Skeletal muscle tissue (tissue), 4 donors: Measurements from ENCODE around the gene WNT11. TPM values are rescaled to one million over a fixed set of nuclear protein-coding genes. Genes with fewer than 3 reads are reported as not detected.

Experiments used
- H3K27ac ChIP-seq: one replicate; pipeline ENCODE4 v1.7.0; 2013; ENCODE audit warnings: mild to moderate bottlenecking, low read depth, low read length, inconsistent platforms
- H3K27me3 ChIP-seq, 3 donors: one replicate each; pipeline ENCODE4 v1.7.0; 2013; ENCODE audit warnings: low read length in 3 of 3; ENCODE audit not compliant: control insufficient read depth in 3 of 3, insufficient read depth in 3 of 3
- H3K36me3 ChIP-seq, 3 donors: one replicate each; pipeline ENCODE4 v1.7.0; 2013; ENCODE audit warnings: low read length in 3 of 3; ENCODE audit not compliant: control insufficient read depth in 3 of 3, insufficient read depth in 3 of 3
- H3K4me1 ChIP-seq, 3 donors: one replicate each; pipeline ENCODE4 v1.7.0; 2013; ENCODE audit warnings: low read length in 3 of 3, mild to moderate bottlenecking in 3 of 3; ENCODE audit not compliant: control insufficient read depth in 3 of 3, insufficient read depth in 3 of 3
- H3K4me3 ChIP-seq, 3 donors: one replicate each; pipeline ENCODE4 v1.7.0; 2013; ENCODE audit warnings: low read length in 3 of 3
- H3K9ac ChIP-seq, 3 donors: one replicate each; pipeline ENCODE4 v1.7.0; 2013; ENCODE audit warnings: low read length in 3 of 3, mild to moderate bottlenecking in 3 of 3, moderate library complexity in 2 of 3, low read depth in 1 of 3
- H3K9me3 ChIP-seq, 3 donors: one replicate each; pipeline ENCODE4 v1.7.0; 2013; ENCODE audit warnings: low read length in 3 of 3; ENCODE audit not compliant: control insufficient read depth in 3 of 3
- total RNA-seq: library from RNA; depleted of rRNA; stranded (reverse); fragments of >200 nt; gene quantifications from one replicate; pipeline ENCODE4 v1.2.3, GENCODE V29; 2014
- donor health status: Osteomylitis.

Gene WNT11
- total RNA-seq, 1 donor from 2014 or later: 18.3 TPM

DNA sequence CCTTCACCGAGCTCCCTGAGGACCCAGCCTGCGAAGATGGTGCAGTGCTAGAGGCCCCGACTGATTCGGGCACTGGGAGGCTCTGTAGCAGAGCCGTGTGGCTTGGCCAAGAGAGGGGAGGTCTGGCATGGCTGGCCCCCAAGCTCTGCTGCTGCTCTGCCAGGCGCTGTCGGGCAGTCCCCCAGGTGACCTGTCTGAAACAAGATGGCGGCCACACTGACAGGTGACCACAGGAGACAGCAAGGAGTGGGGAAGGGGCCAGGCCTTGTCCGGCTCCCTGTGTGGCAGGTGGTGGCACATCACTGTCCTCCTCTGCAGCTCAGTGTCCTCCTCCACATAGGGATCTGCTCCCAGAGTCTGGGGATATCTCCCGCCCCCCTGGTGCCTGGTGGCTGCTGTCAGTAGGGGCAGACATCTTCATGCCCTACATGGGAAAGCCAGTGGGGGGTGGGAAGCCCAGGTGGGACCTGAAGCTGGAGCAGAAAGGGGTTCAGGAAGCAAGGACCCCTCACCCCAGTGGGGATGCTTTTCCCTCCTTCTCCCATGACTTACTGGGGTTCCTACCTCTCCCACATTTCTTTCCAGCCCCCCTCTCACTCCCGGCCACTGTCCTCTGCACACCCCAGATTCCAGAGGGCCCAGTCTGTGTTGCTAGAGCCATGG lies 40.1 kb upstream of the WNT11 start:
- Histone ChIP-seq H3K9ac (no peak overlapping the region), H3K9me3 (no peaks in the 10 kb centered on the region), H3K27me3 (peaks cover 0 to 7% (median 4%) of the 10 kb centered on the region in 3 donors), H3K4me1 (peaks cover 6 to 12% (median 7%) of the 10 kb centered on the region in 3 donors), H3K36me3 (no peaks in the 10 kb centered on the region), H3K4me3 (no peak overlapping the region), H3K27ac (no peak overlapping the region)

DNA sequence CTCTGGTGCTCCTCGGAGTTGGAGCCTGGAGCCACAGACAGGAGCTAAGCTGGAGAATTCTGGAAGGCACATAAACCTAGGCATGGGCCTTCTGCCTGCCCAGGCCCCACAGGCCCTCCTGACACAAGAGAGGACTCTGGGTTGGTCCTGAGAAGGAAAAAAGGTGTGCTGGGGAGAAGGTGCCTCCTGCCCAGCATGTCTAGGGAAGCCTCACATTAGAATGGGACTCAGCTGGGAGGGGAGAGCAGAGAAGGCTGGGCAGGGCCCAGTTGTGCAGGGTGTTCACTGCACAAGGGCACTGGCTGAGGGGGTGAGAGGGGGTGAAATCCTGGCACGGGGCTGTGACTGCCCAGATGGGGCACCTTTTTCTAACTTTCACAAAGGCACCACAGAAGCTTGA lies 39.4 kb upstream of the WNT11 start:
- H3K4me3 ChIP-seq: no peak overlapping the region
- H3K27me3 ChIP-seq: peaks cover 0 to 7% (median 4%) of the 10 kb centered on the region in 3 donors
- no peak overlapping the region for H3K27ac ChIP-seq
- H3K36me3 ChIP-seq: no peaks in the 10 kb centered on the region
- H3K4me1 ChIP-seq: peaks cover 0 to 5% (median 4%) of the 10 kb centered on the region in 3 donors
- H3K9ac ChIP-seq: no peak overlapping the region
- no peaks in the 10 kb centered on the region for H3K9me3 ChIP-seq

DNA sequence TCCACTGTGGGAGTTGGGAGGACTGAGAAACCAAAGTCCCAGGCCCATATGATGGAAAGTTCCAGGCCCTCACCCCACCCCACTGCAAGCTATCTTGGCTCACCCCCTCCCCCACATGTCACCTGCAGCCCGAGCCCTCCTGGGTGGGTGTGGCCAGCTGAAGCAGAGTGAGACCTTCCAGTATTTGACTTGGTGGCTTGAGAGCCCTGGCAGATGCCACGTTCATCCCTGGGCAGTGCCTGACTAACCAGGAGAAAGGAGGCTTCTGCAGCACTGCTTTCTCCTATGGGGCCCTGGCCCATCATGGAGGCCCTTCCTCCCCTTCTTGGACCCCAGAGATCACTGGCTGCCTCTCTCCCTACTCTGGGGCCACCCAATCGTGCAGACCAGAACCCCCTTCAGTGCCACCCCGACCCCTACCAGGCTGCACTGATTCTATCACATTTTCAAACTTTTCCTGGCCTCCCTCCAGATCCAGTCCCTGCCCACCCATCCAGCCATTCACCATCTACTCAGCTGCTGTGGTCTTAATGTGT lies 38.1 kb upstream of the WNT11 start:
- no peaks in the 10 kb centered on the region for H3K4me1 ChIP-seq
- H3K9ac ChIP-seq: no peak overlapping the region
- no peaks in the 10 kb centered on the region for H3K36me3 ChIP-seq
- H3K27ac ChIP-seq: no peak overlapping the region
- no peak overlapping the region for H3K4me3 ChIP-seq
- H3K9me3 ChIP-seq: no peaks in the 10 kb centered on the region
- peaks cover 0 to 7% (median 4%) of the 10 kb centered on the region in 3 donors for H3K27me3 ChIP-seq

DNA sequence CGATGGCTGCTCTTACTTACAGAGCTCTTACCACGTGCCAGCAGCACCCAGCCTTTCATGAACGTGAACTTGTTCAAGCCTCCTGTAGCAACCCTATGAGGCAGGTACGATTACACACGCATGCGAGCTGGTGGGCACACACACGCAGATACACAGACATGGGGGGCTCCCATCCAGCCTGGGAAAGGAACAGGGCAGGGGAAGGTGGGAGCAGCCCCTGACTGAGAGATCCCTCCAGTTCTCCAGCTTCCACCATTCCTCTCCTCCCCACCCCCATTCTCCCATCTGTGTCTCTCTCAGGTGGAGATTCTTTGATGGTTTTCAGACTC lies 37.6 kb upstream of the WNT11 start:
- H3K27ac ChIP-seq: no peak overlapping the region
- H3K4me3 ChIP-seq: no peak overlapping the region
- no peaks in the 10 kb centered on the region for H3K4me1 ChIP-seq
- no peaks in the 10 kb centered on the region for H3K9me3 ChIP-seq
- peaks cover 0 to 7% (median 4%) of the 10 kb centered on the region in 3 donors for H3K27me3 ChIP-seq
- H3K9ac ChIP-seq: no peak overlapping the region
- H3K36me3 ChIP-seq: no peaks in the 10 kb centered on the region

DNA sequence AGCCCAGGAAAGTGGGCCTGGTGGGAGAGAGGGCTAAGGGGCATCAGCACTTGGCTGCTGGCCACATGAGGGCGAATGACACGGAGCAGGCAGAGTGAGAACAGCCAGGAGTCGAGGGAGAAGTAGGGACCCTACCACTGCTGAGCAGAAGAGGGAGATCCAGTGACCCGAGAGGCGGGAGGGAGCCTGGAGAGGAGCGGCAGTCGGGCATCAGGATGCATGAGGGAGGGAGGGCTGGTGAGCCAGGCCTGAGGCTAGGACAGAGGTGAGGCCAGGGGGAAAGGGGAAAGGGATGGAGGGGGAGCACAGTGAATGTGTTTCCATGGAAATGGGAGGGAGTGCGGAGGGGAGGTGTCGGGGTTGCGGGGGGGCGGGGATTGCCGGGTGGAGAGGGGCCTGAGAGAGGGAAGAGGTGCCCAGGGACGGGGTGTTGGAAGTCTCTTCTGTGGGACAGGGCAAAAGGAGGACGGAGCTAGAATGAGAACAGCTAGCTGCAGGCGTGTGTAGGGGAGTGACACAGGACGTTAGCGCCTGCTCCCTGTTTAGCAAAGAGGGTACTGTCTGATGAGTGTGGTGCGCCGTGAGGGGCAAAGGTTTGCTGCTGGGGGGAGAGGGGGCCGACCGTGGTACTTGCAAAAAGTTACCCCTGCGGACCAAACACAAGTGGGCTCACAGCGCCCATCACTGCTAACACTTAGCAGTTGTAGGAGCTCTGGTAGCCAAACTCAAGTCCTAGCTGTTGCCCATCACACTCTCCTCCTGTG lies 37.1 kb upstream of the WNT11 start:
- no peak overlapping the region for H3K4me3 ChIP-seq
- no peaks in the 10 kb centered on the region for H3K9me3 ChIP-seq
- peaks cover 0 to 7% (median 4%) of the 10 kb centered on the region in 3 donors for H3K27me3 ChIP-seq
- no peaks in the 10 kb centered on the region for H3K36me3 ChIP-seq
- no peak overlapping the region for H3K27ac ChIP-seq
- no peak overlapping the region for H3K9ac ChIP-seq
- no peaks in the 10 kb centered on the region for H3K4me1 ChIP-seq

DNA sequence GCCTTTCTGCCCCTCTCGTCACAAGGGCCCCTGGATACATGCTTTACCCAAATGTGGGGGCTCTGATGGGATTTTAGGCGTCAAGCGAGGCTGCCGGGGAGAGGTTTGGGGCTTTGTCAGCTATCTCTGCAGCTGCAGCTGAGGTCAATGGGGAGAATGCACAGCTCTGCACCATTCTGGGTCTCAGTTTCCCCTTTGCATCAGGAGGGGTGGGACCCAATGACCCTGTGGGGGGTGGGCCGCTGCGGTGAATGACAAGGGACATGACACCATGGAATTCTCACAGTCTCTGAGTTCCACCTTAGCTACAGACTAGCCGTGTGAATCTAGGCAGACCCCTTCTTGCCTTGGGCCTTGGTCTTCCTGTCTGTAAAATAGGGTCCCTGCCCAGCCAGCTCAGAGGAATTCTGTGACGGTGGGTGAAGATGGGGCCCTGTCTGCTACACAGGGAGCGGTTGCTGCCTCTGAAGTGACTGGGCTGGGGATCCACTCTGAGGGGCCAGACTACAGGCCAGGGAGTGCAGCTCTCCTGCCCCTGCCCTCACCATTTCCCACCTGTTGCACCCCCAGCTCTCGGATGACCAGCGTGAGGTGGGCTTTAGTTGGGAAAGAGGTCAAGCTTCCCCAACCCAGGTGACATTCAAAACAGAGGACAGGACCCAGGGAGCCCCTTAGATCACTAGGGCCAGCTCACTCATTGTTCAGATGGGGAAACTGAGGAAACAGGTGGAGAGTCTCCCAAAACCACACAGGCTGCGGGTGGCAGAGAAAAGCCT lies 35.9 kb upstream of the WNT11 start:
- no peak overlapping the region for H3K4me3 ChIP-seq
- no peak overlapping the region for H3K27ac ChIP-seq
- no peak overlapping the region for H3K9ac ChIP-seq
- no peaks in the 10 kb centered on the region for H3K9me3 ChIP-seq
- no peaks in the 10 kb centered on the region for H3K36me3 ChIP-seq
- H3K27me3 ChIP-seq: peaks cover 0 to 7% (median 4%) of the 10 kb centered on the region in 3 donors
- no peaks in the 10 kb centered on the region for H3K4me1 ChIP-seq

DNA sequence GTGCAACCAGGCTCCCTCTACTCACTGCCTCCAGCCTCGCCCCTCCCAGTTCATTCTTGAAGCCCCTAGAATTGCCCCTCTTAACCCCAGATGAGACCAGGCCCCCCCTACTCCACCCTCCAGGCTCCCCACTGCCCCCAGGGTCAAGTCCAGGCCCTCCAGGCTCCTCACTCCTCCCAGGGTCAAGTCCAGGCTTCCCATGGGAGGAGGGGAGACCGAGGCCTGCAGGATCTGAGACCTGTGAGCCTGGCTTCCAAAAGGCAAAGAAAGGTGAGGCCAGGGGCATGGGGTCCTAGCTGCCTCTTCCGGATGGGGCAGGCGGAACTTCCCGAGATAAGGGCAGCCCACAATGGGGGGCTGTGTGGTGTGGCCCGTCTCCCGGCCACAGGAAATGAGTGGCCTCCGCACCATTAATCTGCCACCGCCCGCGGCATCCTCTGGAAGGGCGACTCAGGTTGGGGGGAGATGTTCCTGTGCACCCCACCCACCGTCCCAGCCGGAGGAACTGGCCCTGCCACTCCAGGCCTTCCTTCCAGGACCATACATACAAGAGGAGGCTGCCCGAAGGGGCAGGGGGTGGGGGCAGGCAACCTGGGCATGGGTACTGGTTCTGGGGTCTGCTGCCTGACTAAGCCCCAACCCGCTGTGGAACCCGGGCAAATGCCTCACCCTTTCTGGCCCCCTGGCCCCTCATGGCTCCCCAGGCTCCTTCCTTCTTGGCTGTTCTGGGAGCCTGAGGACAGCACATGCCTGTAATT lies 35.1 kb upstream of the WNT11 start:
- Histone ChIP-seq H3K4me1 (peaks cover 1 to 4% (median 4%) of the 10 kb centered on the region in 3 donors), H3K4me3 (no peak overlapping the region), H3K36me3 (no peaks in the 10 kb centered on the region), H3K9ac (no peak overlapping the region), H3K27ac (no peak overlapping the region), H3K9me3 (no peaks in the 10 kb centered on the region), H3K27me3 (peaks cover 0 to 7% (median 4%) of the 10 kb centered on the region in 3 donors)

DNA sequence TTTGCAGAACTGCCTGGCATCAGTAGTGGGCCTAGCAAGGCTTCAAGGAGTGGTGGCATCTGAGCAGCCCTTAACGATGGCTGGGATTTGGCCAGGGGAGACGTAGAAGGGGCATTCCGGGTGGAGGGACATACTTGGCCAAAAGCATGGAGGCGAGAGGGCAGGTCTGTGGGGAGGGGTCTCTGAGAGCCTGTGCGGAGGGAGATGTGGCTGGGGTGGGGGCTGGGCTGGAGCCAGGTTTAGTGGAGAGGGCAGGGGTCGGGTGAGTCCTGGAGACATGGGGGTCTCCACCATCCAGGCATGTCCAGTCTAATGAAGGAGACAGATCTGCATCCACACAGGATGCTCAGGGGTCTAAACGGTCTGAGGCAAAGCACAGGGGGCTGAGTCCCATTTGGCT lies 34.4 kb upstream of the WNT11 start:
- no peak overlapping the region for H3K9ac ChIP-seq
- H3K27me3 ChIP-seq: peaks cover 0 to 7% (median 4%) of the 10 kb centered on the region in 3 donors
- no peak overlapping the region for H3K4me3 ChIP-seq
- no peaks in the 10 kb centered on the region for H3K36me3 ChIP-seq
- H3K4me1 ChIP-seq: peaks cover 3 to 11% (median 9%) of the 10 kb centered on the region in 3 donors
- no peak overlapping the region for H3K27ac ChIP-seq
- no peaks in the 10 kb centered on the region for H3K9me3 ChIP-seq

DNA sequence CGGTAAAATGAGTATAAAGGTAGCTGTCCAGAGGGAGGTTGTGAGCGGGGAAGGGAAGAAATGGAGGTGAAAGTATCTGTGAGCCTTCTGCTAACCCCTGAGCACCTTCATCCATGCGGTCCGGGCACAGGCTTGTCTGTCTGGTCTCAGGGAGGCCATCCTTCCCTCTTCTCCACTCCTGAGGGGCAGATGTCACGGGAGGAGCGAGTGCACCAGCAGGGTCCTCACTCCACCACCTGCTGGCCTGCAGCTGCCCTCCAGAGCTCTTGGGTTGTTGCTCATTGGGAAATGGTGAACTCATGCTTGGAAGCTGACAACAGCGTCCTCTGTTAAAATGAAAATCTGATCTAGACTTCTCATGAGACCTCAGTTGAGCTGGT lies 33.8 kb upstream of the WNT11 start:
- H3K4me3 ChIP-seq: no peak overlapping the region
- peaks cover 0 to 7% (median 4%) of the 10 kb centered on the region in 3 donors for H3K27me3 ChIP-seq
- no peak overlapping the region for H3K9ac ChIP-seq

More for the DNA sequence above, 33.8 kb upstream of the WNT11 start:
- H3K4me1 ChIP-seq: peaks cover 3 to 11% (median 9%) of the 10 kb centered on the region in 3 donors
- no peaks in the 10 kb centered on the region for H3K9me3 ChIP-seq
- H3K36me3 ChIP-seq: no peaks in the 10 kb centered on the region
- no peak overlapping the region for H3K27ac ChIP-seq
